Measurements from ENCODE around the gene HIVEP3.

GRCh38 chr1:41712081-41712480 lies 206.6 kb downstream of the HIVEP3 start:
- TF ChIP-seq POLR2AphosphoS5 (IDR thresholded peaks at IDR 0.05; ENCODE audit: borderline replicate concordance, low read depth, low read length) (no peak), EZH2 (IDR thresholded peaks at IDR 0.05) (no peak), FOXP2 (optimal IDR thresholded peaks at IDR 0.05; ENCODE audit: control extremely low read depth, extremely low read length, insufficient read depth) (no peak)
